ENCODE results near the gene ATG4B. TPM values are rescaled to one million over a fixed set of nuclear protein-coding genes. Genes with fewer than 3 reads are reported as not detected.

ATG4B gene
- total and polyA plus RNA-seq, 10 donors: 31.1 to 114 (median 87.7) TPM

- 88 to 96% (median 95%) methylated on average over 13 to 16 of the region's 16 CpGs for WGBS, 5 donors
- peaks cover 0 to 100% (median 66%) of the 10 kb centered on the region in 6 donors for H3K36me3 ChIP-seq
- no peak for DNase-seq
- no peak for TF ChIP-seq POLR2A (IDR thresholded peaks at IDR 0.05)
- no peak for TF ChIP-seq POLR2AphosphoS5 (IDR thresholded peaks at IDR 0.05)
- TF ChIP-seq CTCF (IDR thresholded peaks at IDR 0.05 in 8 of 11, conservative IDR thresholded peaks at IDR 0.05 in 3 of 11): no peak
- H3K4me3 ChIP-seq: no peak overlapping the region
- H3K9me3 ChIP-seq: peaks cover 0 to 16% (median 5%) of the 10 kb centered on the region in 8 donors
- no peaks in the 10 kb centered on the region for H3K27me3 ChIP-seq (replicated peaks in 1 of 7)
- intact Hi-C loops (cut with DNase I; ENCODE audit: low total_unique reads): no loop called here
- no peak overlapping the region for H3K27ac ChIP-seq
- no peaks in the 10 kb centered on the region for H3K4me1 ChIP-seq
These were observed 81.6 kb downstream of the ATG4B start for GRCh38 chr2:241719093-241719492.

GRCh38 chr2:241720099-241720498 lies 82.6 kb downstream of the ATG4B start:
- no peak for TF ChIP-seq CTCF (IDR thresholded peaks at IDR 0.05 in 8 of 11, conservative IDR thresholded peaks at IDR 0.05 in 3 of 11)
- peak in 1 of 3 donors; percentile 42 for TF ChIP-seq POLR2AphosphoS5 (IDR thresholded peaks at IDR 0.05)
- TF ChIP-seq POLR2A (IDR thresholded peaks at IDR 0.05): no peak
- H3K9me3 ChIP-seq: peaks cover 0 to 16% (median 4%) of the 10 kb centered on the region in 8 donors
- intact Hi-C loops (cut with DNase I; ENCODE audit: low total_unique reads): no loop called here
- WGBS, 5 donors: 96 to 97% (median 96%) methylated on average over 14 to 19 of the region's 19 CpGs; no CpG with 5 or more reads in 1 of the 5 donors
- H3K4me1 ChIP-seq: no peaks in the 10 kb centered on the region
- no peak overlapping the region for H3K27ac ChIP-seq
- no peak for DNase-seq
- H3K27me3 ChIP-seq (replicated peaks in 1 of 7): no peaks in the 10 kb centered on the region
- peaks cover 0 to 100% (median 60%) of the 10 kb centered on the region in 6 donors for H3K36me3 ChIP-seq
- no peak overlapping the region for H3K4me3 ChIP-seq

GRCh38 chr2:241720560-241720959 lies 83.1 kb downstream of the ATG4B start:
- Histone ChIP-seq H3K27ac (no peak overlapping the region), H3K36me3 (peaks cover 0 to 100% (median 62%) of the 10 kb centered on the region in 6 donors), H3K4me1 (no peaks in the 10 kb centered on the region), H3K27me3 (replicated peaks in 1 of 7) (no peaks in the 10 kb centered on the region), H3K9me3 (peaks cover 0 to 16% (median 4%) of the 10 kb centered on the region in 8 donors), H3K4me3 (no peak overlapping the region)
- WGBS, 5 donors: 90 to 100% (median 95%) methylated on average over 10 to 15 of the region's 15 CpGs
- intact Hi-C loops (cut with DNase I; ENCODE audit: low total_unique reads): no loop called here
- DNase-seq: no peak
- no peak for TF ChIP-seq POLR2AphosphoS5 (IDR thresholded peaks at IDR 0.05)
- no peak for TF ChIP-seq POLR2A (IDR thresholded peaks at IDR 0.05)
- no peak for TF ChIP-seq CTCF (IDR thresholded peaks at IDR 0.05 in 8 of 11, conservative IDR thresholded peaks at IDR 0.05 in 3 of 11)

GRCh38 chr2:241721852-241722251 lies 84.4 kb downstream of the ATG4B start:
- WGBS, 5 donors: 88 to 96% (median 92%) methylated on average over 12 of the region's 12 CpGs
- intact Hi-C loops (cut with DNase I; ENCODE audit: low total_unique reads): no loop called here
- no peak overlapping the region for H3K4me3 ChIP-seq
- H3K4me1 ChIP-seq: no peaks in the 10 kb centered on the region
- peaks cover 0 to 16% (median 4%) of the 10 kb centered on the region in 8 donors for H3K9me3 ChIP-seq
- no peak overlapping the region for H3K27ac ChIP-seq
- H3K27me3 ChIP-seq (replicated peaks in 1 of 7): no peaks in the 10 kb centered on the region
- peaks cover 0 to 100% (median 65%) of the 10 kb centered on the region in 6 donors for H3K36me3 ChIP-seq
- no peak for TF ChIP-seq CTCF (IDR thresholded peaks at IDR 0.05 in 8 of 11, conservative IDR thresholded peaks at IDR 0.05 in 3 of 11)
- peak in 1 of 3 donors; percentile 25 for TF ChIP-seq POLR2AphosphoS5 (IDR thresholded peaks at IDR 0.05)
- DNase-seq: no peak
